Hypothalamus (tissue), 51 donors: ENCODE data around the gene ATCAY.
"Not testable (repeated sequence)": the region's sequence is repeated elsewhere in the genome, so short reads cannot be mapped to it uniquely, and the experiment has no call there.

Source experiments
- DNase-seq, 51 donors: peaks; one replicate each; lab custom pipeline; 2025; lab: John Stamatoyannopoulos, UW

Gene ATCAY

GRCh38 chr19:3967983-3968382, 87.5 kb downstream of the ATCAY start:
- DNase-seq: not testable (repeated sequence)

- DNase-seq: peak in 15 of 51 donors; percentile 4 to 78 (median 23)
Observed at GRCh38 chr19:3968556-3969434, 88.3 kb downstream of the ATCAY start.

GRCh38 chr19:3969435-3970312, 89.2 kb downstream of the ATCAY start:
- DNase-seq: peak in 2 of 51 donors; percentile 13 to 35

DNA sequence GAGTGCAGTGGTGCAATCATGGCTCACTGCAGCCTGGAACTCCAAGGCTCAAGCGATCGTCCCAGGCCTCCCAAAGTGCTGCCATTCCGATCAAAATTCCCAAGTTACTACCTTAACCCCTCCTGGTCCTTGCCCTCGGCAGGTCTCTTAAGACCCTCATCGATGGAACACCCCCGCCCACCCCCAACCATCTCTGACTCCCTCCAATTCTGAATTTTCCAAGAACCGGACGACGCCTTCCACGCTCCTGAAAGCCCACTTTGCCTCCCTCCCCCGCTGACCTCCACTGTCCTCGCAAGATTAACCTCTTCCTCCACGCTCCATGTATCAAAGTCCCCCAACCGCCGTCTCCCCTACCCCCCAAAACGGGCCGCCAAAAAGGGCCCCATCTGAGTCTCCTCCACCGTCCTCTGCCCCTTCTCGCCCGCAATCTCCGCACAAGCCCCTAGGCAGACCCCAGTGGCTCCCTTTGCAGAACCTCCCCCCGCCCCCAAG, 89.9 kb downstream of the ATCAY start:
- DNase-seq: no peak

DNA sequence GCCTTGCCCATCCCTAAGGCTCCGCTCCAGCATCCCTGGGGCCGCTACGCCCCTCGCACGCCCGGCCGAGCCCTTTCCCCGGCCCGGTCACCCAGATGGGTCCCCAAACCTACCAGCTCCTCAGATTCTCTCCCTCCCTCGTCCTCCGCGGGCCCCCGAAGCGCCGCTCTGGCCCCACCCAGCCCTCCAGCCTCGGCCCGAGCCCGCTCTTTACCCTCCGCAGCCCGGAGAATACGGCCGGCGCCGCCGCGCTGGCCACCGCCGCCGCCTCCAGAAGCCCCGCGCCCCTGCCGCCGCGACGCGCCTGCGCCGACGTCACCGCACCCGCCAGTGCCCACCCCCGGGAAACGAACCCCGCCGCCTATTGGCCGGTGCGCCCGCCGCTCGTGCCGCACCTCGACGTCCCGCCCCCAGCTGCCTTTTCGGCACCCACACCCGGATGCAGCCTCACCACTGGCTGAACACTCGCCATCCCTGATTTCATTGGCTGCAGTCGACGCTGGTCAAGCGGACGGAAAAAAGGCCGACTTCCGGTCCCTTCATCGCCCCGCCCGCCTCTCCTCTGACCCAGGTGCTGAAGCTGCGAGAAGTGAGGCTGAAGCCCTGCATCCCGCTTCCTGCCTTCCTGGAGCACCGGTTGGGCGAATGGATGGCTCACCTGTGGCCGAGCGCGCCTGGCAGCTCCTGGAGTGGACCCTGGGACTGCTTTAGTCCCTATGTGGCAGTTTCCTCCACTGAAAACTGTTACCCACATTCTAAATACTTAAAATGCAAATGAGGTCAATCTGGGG, 90.5 kb downstream of the ATCAY start, which contains the start of gene DAPK3:
DAPK3 (minus strand) TSS at position 292 of the 791 bp plus-strand sequence. CDS start 1,364 bp downstream, outside the sequence.
- peak; percentile 58 to 99 (median 96) for DNase-seq

- no peak for DNase-seq
Observed at GRCh38 chr19:3975144-3975543, 94.7 kb downstream of the ATCAY start.

DNA sequence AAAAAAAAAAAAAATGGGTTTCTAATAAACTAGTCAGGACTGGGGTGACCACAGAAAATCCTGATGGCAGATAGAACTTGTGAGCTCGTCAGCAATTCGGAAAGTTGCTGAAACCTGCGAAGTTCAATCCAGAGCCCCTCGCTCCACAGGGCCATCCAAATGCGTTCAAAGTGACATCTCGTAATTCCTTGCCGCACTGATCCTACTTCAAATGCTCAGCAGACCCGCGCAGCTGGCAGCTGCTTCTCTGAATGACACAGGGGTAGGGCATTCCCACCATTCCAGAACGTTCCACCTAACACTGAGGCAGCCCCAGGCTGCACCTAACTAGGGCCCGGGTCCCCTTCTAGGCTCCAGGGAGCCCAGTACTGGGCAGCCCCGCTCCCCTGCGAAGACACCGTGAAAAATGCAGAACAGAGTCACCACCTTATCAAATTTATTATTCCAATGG, 95.2 kb downstream of the ATCAY start:
- DNase-seq: no peak

DNA sequence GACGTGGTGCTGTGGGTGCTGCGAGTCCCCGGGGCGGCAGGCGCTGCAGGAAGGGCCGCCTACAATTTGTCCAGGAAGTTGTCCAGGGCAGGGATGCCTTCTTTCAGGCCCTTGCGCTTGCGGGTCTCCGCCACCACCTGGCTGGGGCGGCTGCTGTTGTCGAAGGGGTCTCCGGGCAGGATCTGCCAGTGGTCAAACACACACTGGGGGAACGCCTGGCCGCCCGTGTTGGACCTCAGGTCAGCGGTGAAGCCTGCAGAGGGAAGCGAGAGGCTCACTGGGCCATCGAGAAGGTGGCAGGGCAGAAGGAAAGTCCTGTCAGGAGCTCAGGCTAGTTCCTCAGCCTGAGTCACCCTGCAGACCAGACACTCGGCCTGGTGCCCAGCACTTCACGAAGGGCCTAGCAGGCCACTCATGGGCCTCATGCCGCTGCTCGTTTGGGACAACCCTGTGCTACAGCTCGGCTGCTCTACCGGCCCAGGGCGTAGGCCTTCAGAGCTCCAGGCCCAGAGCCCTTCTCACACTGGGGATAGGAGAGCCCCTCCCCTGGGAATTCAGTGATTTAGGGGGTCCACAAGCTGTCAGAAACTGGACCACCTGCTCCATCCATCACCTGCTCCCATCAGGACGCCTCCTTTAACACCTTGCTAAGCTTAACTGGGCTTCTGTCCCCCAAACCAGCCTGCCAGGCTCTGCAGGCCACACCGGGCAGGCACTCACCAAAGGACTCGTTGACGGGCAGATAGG, 96.2 kb downstream of the ATCAY start:
- DNase-seq: no peak
